B cell (primary cell): ENCODE results near the gene OR7A5. TPM values are rescaled to one million over a fixed set of nuclear protein-coding genes. Genes with fewer than 3 reads are reported as not detected.
"Not testable (repeated sequence)": the region's sequence is repeated elsewhere in the genome, so short reads cannot be mapped to it uniquely, and the experiment has no call there.

Experiments
- ATAC-seq: fragments of 200-7000 bp; cut with Tn5 transposase; one replicate; pipeline ENCODE4 v1.10.0; 2021; ENCODE audit warnings: low read depth, mild to moderate bottlenecking, moderate number of reproducible peaks, moderate library complexity
- CTCF ChIA-PET: fragments of 350-600 bp; sonication (Branson Sonifier 250); formaldehyde crosslinking; loops from one replicate; lab custom pipeline; 2021; ENCODE audit warnings: antibody characterized with exemption, inconsistent platforms; lab: Charles Lee
- POLR2A ChIA-PET: fragments of 350-600 bp; sonication (Branson Sonifier 250); formaldehyde crosslinking; loops from one replicate; lab custom pipeline; 2021; ENCODE audit warnings: antibody characterized with exemption; lab: Charles Lee
- DNase-seq: peaks from one replicate; pipeline ENCODE4 v3.0.0; 2013
- H2AFZ ChIP-seq: 2 replicates; pipeline ENCODE4 v1.6.1; 2012; ENCODE audit warnings: mild to moderate bottlenecking, low read depth, low read length; ENCODE audit not compliant: insufficient read depth, poor library complexity, severe bottlenecking
- H3K27ac ChIP-seq, 2 donors: 1 replicate in 1 of 2; 2 replicates in 1 of 2; pipeline ENCODE4 v1.5.1; 2012 to 2013; ENCODE audit warnings: low read length in 2 of 2, mild to moderate bottlenecking in 2 of 2, moderate library complexity in 1 of 2
- H3K27me3 ChIP-seq, 4 experiments: fragments of 200-600 bp in 1 of 4; sonication (generic) in 1 of 4; replicated peaks in 1 of 4; 1 replicate in 2 of 4; 2 replicates in 2 of 4; pipeline versions ENCODE4 v1.6.1 to v1.7.0; 2013 to 2016; ENCODE audit warnings: low read length in 3 of 4, mild to moderate bottlenecking in 2 of 4, mixed read lengths in 1 of 4, moderate library complexity in 1 of 4; ENCODE audit not compliant: insufficient read depth in 4 of 4, control insufficient read depth in 3 of 4; ENCODE audit errors: control extremely low read depth in 1 of 4
- H3K36me3 ChIP-seq, 2 experiments: replicated peaks in 1 of 2; 1 replicate in 1 of 2; 2 replicates in 1 of 2; pipeline versions ENCODE4 v1.6.1 to v1.7.1; 2013; ENCODE audit warnings: low read length in 1 of 2; ENCODE audit not compliant: insufficient read depth in 2 of 2, control insufficient read depth in 1 of 2; ENCODE audit errors: control extremely low read depth in 1 of 2, extremely low read depth in 1 of 2
- H3K4me1 ChIP-seq, 2 donors: fragments of 200-600 bp in 1 of 2; sonication (generic) in 1 of 2; 1 replicate in 1 of 2; 2 replicates in 1 of 2; pipeline versions ENCODE4 v1.5.1 to v1.6.1; 2013 to 2017; ENCODE audit warnings: low read length in 2 of 2; ENCODE audit not compliant: control insufficient read depth in 2 of 2, insufficient read depth in 2 of 2
- H3K4me2 ChIP-seq: replicated peaks from 2 replicates; pipeline ENCODE3; 2012; ENCODE audit warnings: mild to moderate bottlenecking, low read depth, low read length; ENCODE audit not compliant: poor library complexity, severe bottlenecking
- H3K4me3 ChIP-seq, 5 experiments: fragments of 200-600 bp in 1 of 5; sonication (generic) in 1 of 5; 1 replicate in 3 of 5; 2 replicates in 2 of 5; pipeline versions ENCODE4 v1.5.1 to v1.7.0; 2011 to 2016; ENCODE audit warnings: low read length in 4 of 5, mild to moderate bottlenecking in 4 of 5, low read depth in 2 of 5, control low read depth in 1 of 5, moderate library complexity in 1 of 5; ENCODE audit not compliant: insufficient read depth in 1 of 5; ENCODE audit errors: control extremely low read depth in 1 of 5, extremely low read depth in 1 of 5
- H3K79me2 ChIP-seq: fragments of 200-600 bp; sonication (generic); one replicate; pipeline ENCODE4 v1.6.0; 2016; ENCODE audit warnings: low read length; ENCODE audit not compliant: control insufficient read depth, insufficient read depth
- H3K9ac ChIP-seq: fragments of 200-600 bp; sonication (generic); 2 replicates; pipeline ENCODE4 v1.6.1; 2017; ENCODE audit warnings: mild to moderate bottlenecking, low read length, moderate library complexity
- H3K9me3 ChIP-seq, 3 donors: one replicate each; pipeline versions ENCODE4 v1.6.1 to v1.7.1; 2013; ENCODE audit warnings: low read length in 2 of 3; ENCODE audit not compliant: control insufficient read depth in 2 of 3, insufficient read depth in 1 of 3; ENCODE audit errors: control extremely low read depth in 1 of 3
- H4K20me1 ChIP-seq: 2 replicates; pipeline ENCODE4 v1.6.0; 2012; ENCODE audit warnings: mild to moderate bottlenecking, low read length; ENCODE audit not compliant: insufficient read depth, control insufficient read depth, poor library complexity, severe bottlenecking
- H3K27ac Mint-ChIP-seq: one replicate; pipeline ENCODE4 v1.8.0; 2021; ENCODE audit warnings: mixed read lengths
- H3K27me3 Mint-ChIP-seq: one replicate; pipeline ENCODE4 v1.8.0; 2021; ENCODE audit warnings: mixed read lengths
- H3K4me1 Mint-ChIP-seq: one replicate; pipeline ENCODE4 v1.8.0; 2021; ENCODE audit warnings: mixed read lengths
- H3K4me3 Mint-ChIP-seq: one replicate; pipeline ENCODE4 v1.8.0; 2021; ENCODE audit warnings: mixed read lengths
- H3K9me3 Mint-ChIP-seq: one replicate; pipeline ENCODE4 v1.8.0; 2022; ENCODE audit warnings: mixed read lengths; ENCODE audit not compliant: insufficient read depth
- EZH2 ChIP-seq: IDR thresholded peaks from 2 replicates; pipeline ENCODE4 v1.6.1; 2012; ENCODE audit warnings: borderline replicate concordance, low read depth, mild to moderate bottlenecking, moderate library complexity, low read length; ENCODE audit not compliant: insufficient read depth, poor library complexity, severe bottlenecking
- WGBS: methylation state at CpG from one replicate; pipeline ENCODE4 v1.1.5; 2013; ENCODE audit warnings: missing lambda C conversion rate; ENCODE audit not compliant: insufficient coverage; 5-methylcytosine and 5-hydroxymethylcytosine counted together
- intact Hi-C: fragments of 100-400 bp; cut with micrococcal nuclease; formaldehyde crosslinking; loops from one replicate; pipeline ENCODE4 v1.10.0; 2022
- polyA plus RNA-seq: library from polyadenylated mRNA; depleted of rRNA; stranded (reverse); fragments of >200 nt; gene quantifications from 2 replicates; pipeline ENCODE4 v1.2.3, GENCODE V29; 2012
- total RNA-seq, 2 donors: library from RNA; stranded (reverse); fragments of 120-200 nt in 1 of 2; gene quantifications; 1 replicate in 1 of 2; 2 replicates in 1 of 2; pipeline versions ENCODE4 v1.2.3 to v1.2.4, GENCODE V29; 2013 to 2022
- TF ChIP-seq, protein P1 (sequence below): fragments of 200-600 bp; IDR thresholded peaks from one replicate; pipeline ENCODE4 v1.8.0; 2022; ENCODE audit warnings: antibody characterized with exemption, mild to moderate bottlenecking

OR7A5 gene
- total and polyA plus RNA-seq, 2 donors (not counting 1 experiment from before 2014, with no cell fraction given), result not detected

GRCh38 chr19:14795078-14795721 lies 39.8 kb downstream of the OR7A5 start:
- Mint-ChIP-seq H3K27me3 (peaks cover 33% of the 10 kb centered on the region), H3K27ac (no peak overlapping the region), H3K4me3 (no peak overlapping the region), H3K4me1 (no peaks in the 10 kb centered on the region), H3K9me3 (peaks cover 2% of the 10 kb centered on the region)
- 100% methylated on average over 1 of the region's 5 CpGs for WGBS
- Histone ChIP-seq H3K4me1 (no peaks in the 10 kb centered on the region), H3K36me3 (no peaks in the 10 kb centered on the region), H4K20me1 (no peaks in the 10 kb centered on the region), H3K4me3 (no peak overlapping the region), H3K9me3 (no peaks in the 10 kb centered on the region), H3K27me3 (peaks cover 0 to 4% (median 2%) of the 10 kb centered on the region in 4 experiments), H2AFZ (no peak overlapping the region), H3K79me2 (no peaks in the 10 kb centered on the region), H3K4me2 (no peak overlapping the region), H3K27ac (no peak overlapping the region), H3K9ac (no peak overlapping the region)
- ChIA-PET POLR2A (no interaction called here), CTCF (interaction anchor here (1.3 kb wide), 1 partner anchor 8 kb away, joined by 8 read pairs; no protein-coding TSS in a partner anchor)
- intact Hi-C loops, result no loop called here
- no peak for ATAC-seq
- TF ChIP-seq, protein P1, sequence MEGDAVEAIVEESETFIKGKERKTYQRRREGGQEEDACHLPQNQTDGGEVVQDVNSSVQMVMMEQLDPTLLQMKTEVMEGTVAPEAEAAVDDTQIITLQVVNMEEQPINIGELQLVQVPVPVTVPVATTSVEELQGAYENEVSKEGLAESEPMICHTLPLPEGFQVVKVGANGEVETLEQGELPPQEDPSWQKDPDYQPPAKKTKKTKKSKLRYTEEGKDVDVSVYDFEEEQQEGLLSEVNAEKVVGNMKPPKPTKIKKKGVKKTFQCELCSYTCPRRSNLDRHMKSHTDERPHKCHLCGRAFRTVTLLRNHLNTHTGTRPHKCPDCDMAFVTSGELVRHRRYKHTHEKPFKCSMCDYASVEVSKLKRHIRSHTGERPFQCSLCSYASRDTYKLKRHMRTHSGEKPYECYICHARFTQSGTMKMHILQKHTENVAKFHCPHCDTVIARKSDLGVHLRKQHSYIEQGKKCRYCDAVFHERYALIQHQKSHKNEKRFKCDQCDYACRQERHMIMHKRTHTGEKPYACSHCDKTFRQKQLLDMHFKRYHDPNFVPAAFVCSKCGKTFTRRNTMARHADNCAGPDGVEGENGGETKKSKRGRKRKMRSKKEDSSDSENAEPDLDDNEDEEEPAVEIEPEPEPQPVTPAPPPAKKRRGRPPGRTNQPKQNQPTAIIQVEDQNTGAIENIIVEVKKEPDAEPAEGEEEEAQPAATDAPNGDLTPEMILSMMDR, result no peak
- TF ChIP-seq EZH2, result no peak
- DNase-seq, result no peak

DNA sequence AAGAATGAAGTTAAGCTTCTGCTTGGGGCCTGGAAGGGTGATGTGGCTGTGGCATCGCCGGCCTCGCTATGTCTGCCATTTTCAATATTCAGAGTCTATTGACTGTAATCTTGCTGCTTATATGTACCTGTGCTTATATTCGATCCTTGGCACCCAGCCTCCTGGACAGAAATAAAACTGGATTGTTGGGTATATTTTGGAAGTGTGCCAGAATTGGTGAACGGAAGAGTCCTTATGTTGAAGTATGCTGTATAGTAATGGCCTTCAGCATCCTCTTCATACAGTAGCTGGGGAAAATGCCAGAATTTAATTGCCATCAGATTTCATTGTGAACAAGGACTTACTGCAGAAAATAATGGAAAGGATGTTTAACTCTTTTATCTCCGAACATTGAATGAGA lies 42.7 kb downstream of the OR7A5 start:
- H2AFZ ChIP-seq, H3K36me3 ChIP-seq, H3K4me1 Mint-ChIP-seq, POLR2A ChIA-PET, H3K27ac Mint-ChIP-seq, H3K27ac ChIP-seq, DNase-seq, H3K4me2 ChIP-seq, CTCF ChIA-PET, H3K4me3 Mint-ChIP-seq, H3K9ac ChIP-seq, H3K4me1 ChIP-seq, H3K4me3 ChIP-seq, H4K20me1 ChIP-seq, H3K27me3 ChIP-seq, intact Hi-C loops, ATAC-seq, H3K9me3 Mint-ChIP-seq, H3K9me3 ChIP-seq, H3K79me2 ChIP-seq: not testable (repeated sequence)
- 100% methylated on average over 4 of the region's 6 CpGs for WGBS
- H3K27me3 Mint-ChIP-seq, result peaks cover 22% of the 10 kb centered on the region
